GM18870 (cell line): ENCODE results near the gene TRIO.

Experiments used
- ATAC-seq: cut with Tn5 transposase; IDR thresholded peaks from one replicate; pipeline ENCODE4 v1.9.1; 2021; ENCODE audit warnings: moderate library complexity; ENCODE audit not compliant: unreplicated experiment

The TRIO gene

GRCh38 chr5:14492331-14492964 lies 349.3 kb downstream of the TRIO start:
- ATAC-seq: no peak

- no peak for ATAC-seq
Measured at GRCh38 chr5:14495301-14495700, 352.2 kb downstream of the TRIO start.

- no peak for ATAC-seq
Measured at GRCh38 chr5:14497311-14497710, 354.2 kb downstream of the TRIO start.

GRCh38 chr5:14501353-14502293 lies 358.5 kb downstream of the TRIO start:
- ATAC-seq: no peak

- no peak for ATAC-seq
Measured at GRCh38 chr5:14502294-14502690, 359.1 kb downstream of the TRIO start.

GRCh38 chr5:14503017-14503680 lies 360.0 kb downstream of the TRIO start:
- no peak for ATAC-seq

GRCh38 chr5:14503681-14504331 lies 360.7 kb downstream of the TRIO start:
- no peak for ATAC-seq

GRCh38 chr5:14504332-14504727 lies 361.2 kb downstream of the TRIO start:
- no peak for ATAC-seq

GRCh38 chr5:14504816-14505215 lies 361.7 kb downstream of the TRIO start:
- no peak for ATAC-seq

- ATAC-seq: no peak
Measured at GRCh38 chr5:14505310-14506139, 362.4 kb downstream of the TRIO start.

GRCh38 chr5:14506140-14506538 lies 363.0 kb downstream of the TRIO start:
- ATAC-seq: no peak

GRCh38 chr5:14506661-14507060 lies 363.5 kb downstream of the TRIO start:
- no peak for ATAC-seq

- no peak for ATAC-seq
Measured at GRCh38 chr5:14507156-14507941, 364.2 kb downstream of the TRIO start.

GRCh38 chr5:14508046-14508445 lies 364.9 kb downstream of the TRIO start:
- no peak for ATAC-seq

GRCh38 chr5:14509556-14509955 lies 366.4 kb downstream of the TRIO start:
- ATAC-seq: no peak

- no peak for ATAC-seq
Measured at GRCh38 chr5:14510156-14510734, 367.1 kb downstream of the TRIO start.

- no peak for ATAC-seq
Measured at GRCh38 chr5:14510880-14511279, 367.7 kb downstream of the TRIO start.

- no peak for ATAC-seq
Measured at GRCh38 chr5:14512574-14512973, 369.4 kb downstream of the TRIO start.

GRCh38 chr5:14513266-14513665 lies 370.1 kb downstream of the TRIO start:
- ATAC-seq: no peak
